ENCODE data around the gene CLEC1A.
A peak's percentile ranks its signal among the peaks of the same experiment; 100 is the strongest.

CLEC1A gene

DNA sequence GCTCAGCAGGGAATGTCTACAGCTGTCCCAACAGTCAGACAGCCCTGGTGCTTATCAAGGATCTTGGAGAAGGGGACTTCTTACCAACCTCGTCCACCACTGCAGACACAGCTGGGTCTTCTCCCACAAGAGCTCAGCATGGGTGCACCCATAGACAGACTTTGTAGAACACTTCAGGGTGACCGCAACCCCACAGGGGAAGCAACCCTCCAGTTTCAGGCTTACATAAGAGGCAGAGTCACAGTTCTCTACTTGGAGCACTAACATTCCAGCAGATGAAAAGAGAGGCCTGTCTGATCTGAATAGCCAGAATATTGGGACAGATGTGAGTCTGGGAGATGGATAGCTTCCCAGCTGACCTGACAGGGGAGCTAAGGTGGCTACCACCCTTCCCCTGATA lies 3.5 kb upstream of the CLEC1A start:
- H3K27ac ChIP-seq, result no peak overlapping the region
- H4K20me1 ChIP-seq (ENCODE audit: insufficient read depth), result no peaks in the 10 kb centered on the region
- no peak overlapping the region for H2AFZ ChIP-seq (ENCODE audit: low read depth)
- H3K4me2 ChIP-seq, result no peak overlapping the region
- peaks cover 24% of the 10 kb centered on the region for H3K4me1 ChIP-seq (ENCODE audit: low read depth, poor library complexity, severe bottlenecking)
- no peak overlapping the region for H3K4me3 ChIP-seq (IDR thresholded peaks at IDR 0.05; ENCODE audit: insufficient read depth, low read depth, low read length)
- no peaks in the 10 kb centered on the region for H3K27me3 ChIP-seq (ENCODE audit: insufficient read depth, low read depth)
- H3K9ac ChIP-seq, result no peak overlapping the region
- H3K36me3 ChIP-seq (ENCODE audit: insufficient read depth), result no peaks in the 10 kb centered on the region
- TF ChIP-seq, protein P1, sequence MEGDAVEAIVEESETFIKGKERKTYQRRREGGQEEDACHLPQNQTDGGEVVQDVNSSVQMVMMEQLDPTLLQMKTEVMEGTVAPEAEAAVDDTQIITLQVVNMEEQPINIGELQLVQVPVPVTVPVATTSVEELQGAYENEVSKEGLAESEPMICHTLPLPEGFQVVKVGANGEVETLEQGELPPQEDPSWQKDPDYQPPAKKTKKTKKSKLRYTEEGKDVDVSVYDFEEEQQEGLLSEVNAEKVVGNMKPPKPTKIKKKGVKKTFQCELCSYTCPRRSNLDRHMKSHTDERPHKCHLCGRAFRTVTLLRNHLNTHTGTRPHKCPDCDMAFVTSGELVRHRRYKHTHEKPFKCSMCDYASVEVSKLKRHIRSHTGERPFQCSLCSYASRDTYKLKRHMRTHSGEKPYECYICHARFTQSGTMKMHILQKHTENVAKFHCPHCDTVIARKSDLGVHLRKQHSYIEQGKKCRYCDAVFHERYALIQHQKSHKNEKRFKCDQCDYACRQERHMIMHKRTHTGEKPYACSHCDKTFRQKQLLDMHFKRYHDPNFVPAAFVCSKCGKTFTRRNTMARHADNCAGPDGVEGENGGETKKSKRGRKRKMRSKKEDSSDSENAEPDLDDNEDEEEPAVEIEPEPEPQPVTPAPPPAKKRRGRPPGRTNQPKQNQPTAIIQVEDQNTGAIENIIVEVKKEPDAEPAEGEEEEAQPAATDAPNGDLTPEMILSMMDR (conservative IDR thresholded peaks at IDR 0.05; ENCODE audit: low read depth, low read length), result no peak
- no peaks in the 10 kb centered on the region for H3K79me2 ChIP-seq (ENCODE audit: insufficient read depth, low read depth)

DNA sequence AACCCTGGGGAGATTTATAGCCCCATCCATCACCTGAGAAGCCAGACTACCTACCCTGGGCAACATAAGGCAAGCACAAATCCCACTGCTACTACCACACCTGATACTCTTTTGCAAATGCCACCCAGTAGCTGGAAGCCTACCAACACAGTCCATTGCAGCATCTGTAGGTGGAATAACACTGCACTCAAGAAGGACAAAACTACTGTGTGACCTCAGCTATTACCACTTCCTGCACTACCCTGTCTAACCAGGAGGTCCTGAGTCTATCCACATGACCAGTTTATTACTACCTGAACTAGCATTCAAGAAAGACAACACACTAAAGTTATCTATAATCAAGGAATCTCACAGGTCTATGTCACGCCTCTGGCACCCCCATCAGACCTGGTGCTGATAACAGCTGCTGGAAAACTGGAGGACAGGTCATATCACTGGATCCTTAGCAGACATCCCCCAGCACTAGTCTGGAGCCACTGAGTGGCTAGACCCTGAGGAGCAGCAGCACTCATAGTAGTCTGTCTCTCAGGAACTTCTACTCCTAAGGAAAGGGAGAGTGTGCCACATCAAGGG lies 2.9 kb upstream of the CLEC1A start:
- no peak overlapping the region for H3K9ac ChIP-seq
- no peak overlapping the region for H3K4me3 ChIP-seq (IDR thresholded peaks at IDR 0.05; ENCODE audit: insufficient read depth, low read depth, low read length)
- H3K27me3 ChIP-seq (ENCODE audit: insufficient read depth, low read depth), result no peaks in the 10 kb centered on the region
- TF ChIP-seq, protein P1 (conservative IDR thresholded peaks at IDR 0.05; ENCODE audit: low read depth, low read length), result no peak
- peaks cover 30% of the 10 kb centered on the region for H3K4me1 ChIP-seq (ENCODE audit: low read depth, poor library complexity, severe bottlenecking)
- H4K20me1 ChIP-seq (ENCODE audit: insufficient read depth), result no peaks in the 10 kb centered on the region
- H3K4me2 ChIP-seq, result no peak overlapping the region
- no peak overlapping the region for H3K27ac ChIP-seq
- H3K36me3 ChIP-seq (ENCODE audit: insufficient read depth), result no peaks in the 10 kb centered on the region
- H2AFZ ChIP-seq (ENCODE audit: low read depth), result no peak overlapping the region
- no peaks in the 10 kb centered on the region for H3K79me2 ChIP-seq (ENCODE audit: insufficient read depth, low read depth)

DNA sequence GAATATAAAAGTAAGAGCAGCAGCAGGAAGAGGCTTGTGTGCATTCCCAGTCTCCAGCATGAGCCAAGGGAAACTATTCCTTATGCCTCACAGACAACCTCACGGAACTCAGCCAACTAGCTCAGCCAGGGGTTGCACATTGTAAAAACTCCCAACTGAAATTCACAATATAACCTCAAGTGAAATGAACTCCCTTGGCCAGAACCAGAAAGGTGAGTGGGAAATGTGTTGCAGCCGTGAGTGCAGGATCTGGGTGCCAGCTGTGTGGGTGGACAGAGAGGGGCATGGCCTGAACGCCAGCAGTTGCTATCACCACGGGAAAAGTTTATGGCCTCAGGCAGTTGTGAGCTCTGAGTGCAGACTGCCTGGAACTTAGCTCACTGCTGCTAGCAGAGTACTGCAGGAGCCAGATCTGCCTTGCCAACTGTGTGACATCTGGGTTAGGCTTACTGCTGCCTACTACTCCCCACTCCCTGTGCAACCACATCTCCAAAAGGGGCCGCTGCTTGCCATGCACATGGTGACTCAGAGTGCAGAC lies 2.3 kb upstream of the CLEC1A start:
- Histone ChIP-seq H3K79me2 (ENCODE audit: insufficient read depth, low read depth) (no peaks in the 10 kb centered on the region), H3K4me2 (no peak overlapping the region)

DNA sequence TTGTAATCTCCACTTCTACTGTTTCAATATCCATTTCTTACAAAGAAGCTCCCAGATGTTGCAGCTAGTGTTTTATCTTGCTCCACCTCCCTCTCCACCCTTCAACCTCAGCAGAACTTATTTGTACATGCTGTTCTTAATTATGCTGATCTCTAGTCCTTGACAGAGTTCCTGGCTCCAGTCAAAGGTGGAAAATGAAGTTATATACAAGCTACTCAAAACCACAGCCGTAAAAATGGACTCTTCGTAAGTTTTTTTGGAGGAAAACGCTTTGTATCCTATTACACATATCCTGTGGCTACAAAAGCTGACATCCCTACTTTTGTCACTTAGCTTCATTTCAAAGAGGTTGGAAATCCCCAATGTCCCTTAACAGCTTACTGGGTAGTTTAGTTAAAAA lies 1.3 kb downstream of the CLEC1A start:
- Histone ChIP-seq H3K79me2 (ENCODE audit: insufficient read depth, low read depth) (no peaks in the 10 kb centered on the region), H3K27me3 (ENCODE audit: insufficient read depth, low read depth) (no peaks in the 10 kb centered on the region), H3K4me2 (peak overlapping the region; percentile 33), H3K27ac (peak overlapping the region; percentile 50), H3K9ac (peak overlapping the region; percentile 13; the same call in 1 of the 2 replicates), H2AFZ (ENCODE audit: low read depth) (no peak overlapping the region; the same call in 1 of the 2 replicates), H3K4me3 (IDR thresholded peaks at IDR 0.05; ENCODE audit: insufficient read depth, low read depth, low read length) (no peak overlapping the region), H4K20me1 (ENCODE audit: insufficient read depth) (no peaks in the 10 kb centered on the region), H3K36me3 (ENCODE audit: insufficient read depth) (no peaks in the 10 kb centered on the region), H3K4me1 (ENCODE audit: low read depth, poor library complexity, severe bottlenecking) (peaks cover 35% of the 10 kb centered on the region)
- TF ChIP-seq, protein P1 (conservative IDR thresholded peaks at IDR 0.05; ENCODE audit: low read depth, low read length), result no peak

More for the DNA sequence above, 2.3 kb upstream of the CLEC1A start:
- no peaks in the 10 kb centered on the region for H3K27me3 ChIP-seq (ENCODE audit: insufficient read depth, low read depth)
- no peak overlapping the region for H2AFZ ChIP-seq (ENCODE audit: low read depth)
- H3K36me3 ChIP-seq (ENCODE audit: insufficient read depth), result no peaks in the 10 kb centered on the region
- H3K4me1 ChIP-seq (ENCODE audit: low read depth, poor library complexity, severe bottlenecking), result peaks cover 35% of the 10 kb centered on the region
- TF ChIP-seq, protein P1 (conservative IDR thresholded peaks at IDR 0.05; ENCODE audit: low read depth, low read length), result no peak
- no peak overlapping the region for H3K4me3 ChIP-seq (IDR thresholded peaks at IDR 0.05; ENCODE audit: insufficient read depth, low read depth, low read length)
- no peaks in the 10 kb centered on the region for H4K20me1 ChIP-seq (ENCODE audit: insufficient read depth)
- H3K27ac ChIP-seq, result no peak overlapping the region
- no peak overlapping the region for H3K9ac ChIP-seq
